PC-3 (cell line): ENCODE results near the gene KDM6B. TPM values are rescaled to one million over a fixed set of nuclear protein-coding genes. Genes with fewer than 3 reads are reported as not detected.

Experiments
- ATAC-seq: fragments of 200-7000 bp; cut with Tn5 transposase; 2 replicates; pipeline ENCODE4 v1.9.1; 2020; ENCODE audit warnings: mild to moderate bottlenecking, moderate library complexity
- BruUV-seq: library from RNA; stranded (reverse); fragments of 400-500 nt; replicated peaks from 2 replicates; lab custom pipeline; 2021; lab: Mats Ljungman, UMichigan
- CTCF ChIA-PET: fragments of 300-600 bp; sonication (Branson Sonifier 250); formaldehyde crosslinking; loops from one replicate; lab custom pipeline; 2022; ENCODE audit warnings: antibody characterized with exemption; lab: Charles Lee
- POLR2A ChIA-PET: fragments of 300-600 bp; sonication (Branson Sonifier 250); formaldehyde crosslinking; loops from one replicate; lab custom pipeline; 2022; ENCODE audit warnings: antibody characterized with exemption; ENCODE audit not compliant: unreplicated experiment; lab: Charles Lee
- DNase-seq: peaks from one replicate; pipeline ENCODE4 v3.0.0-alpha.2; 2015
- H2AFZ ChIP-seq: fragments of 300-600 bp; sonication (generic); 2 replicates; pipeline ENCODE4 v1.6.0; 2016; ENCODE audit warnings: antibody characterized with exemption, low read length
- H3F3A ChIP-seq: fragments of 300-600 bp; sonication (generic); one replicate; pipeline ENCODE4 v1.6.0; 2017; ENCODE audit warnings: antibody characterized with exemption, low read length, control low read depth, mild to moderate bottlenecking; ENCODE audit not compliant: unreplicated experiment
- H3K27ac ChIP-seq: fragments of 300-600 bp; sonication (generic); 2 replicates; pipeline ENCODE4 v1.5.1; 2016; ENCODE audit warnings: mild to moderate bottlenecking, low read length
- H3K27me3 ChIP-seq: fragments of 300-600 bp; sonication (generic); 2 replicates; pipeline ENCODE4 v1.6.1; 2016; ENCODE audit warnings: low read length, mixed read lengths
- H3K36me3 ChIP-seq: fragments of 300-600 bp; sonication (generic); 2 replicates; pipeline ENCODE4 v1.6.1; 2016; ENCODE audit warnings: low read depth, mixed run types, low read length, mixed read lengths
- H3K4me1 ChIP-seq: fragments of 300-600 bp; sonication (generic); 2 replicates; pipeline ENCODE4 v1.5.1; 2016; ENCODE audit warnings: low read length; ENCODE audit not compliant: insufficient read depth
- H3K4me2 ChIP-seq: fragments of 300-600 bp; sonication (generic); 2 replicates; pipeline ENCODE4 v1.6.0; 2016; ENCODE audit warnings: low read length
- H3K4me3 ChIP-seq: fragments of 300-600 bp; sonication (generic); 2 replicates; pipeline ENCODE4 v1.5.1; 2016; ENCODE audit warnings: mild to moderate bottlenecking, low read length, mixed read lengths
- H3K79me2 ChIP-seq: fragments of 300-600 bp; sonication (generic); 2 replicates; pipeline ENCODE4 v1.6.1; 2017; ENCODE audit warnings: low read length, mixed read lengths
- H3K9ac ChIP-seq: fragments of 300-600 bp; sonication (generic); 2 replicates; pipeline ENCODE4 v1.6.0; 2016; ENCODE audit warnings: mild to moderate bottlenecking, low read length
- H3K9me2 ChIP-seq: fragments of 300-600 bp; sonication (generic); replicated peaks from 2 replicates; pipeline ENCODE4 v1.6.1; 2016; ENCODE audit warnings: mixed run types, low read length, mixed read lengths
- H3K9me3 ChIP-seq: fragments of 300-600 bp; sonication (generic); 2 replicates; pipeline ENCODE4 v1.6.1; 2016; ENCODE audit warnings: low read length, mixed read lengths
- H4K20me1 ChIP-seq: fragments of 300-600 bp; sonication (generic); 2 replicates; pipeline ENCODE4 v1.6.1; 2016; ENCODE audit warnings: low read length, mixed read lengths
- CTCF ChIP-seq: fragments of 300-600 bp; sonication (generic); conservative IDR thresholded peaks from 2 replicates; pipeline ENCODE4 v1.5.1; 2017; ENCODE audit warnings: antibody characterized with exemption, low read depth, mild to moderate bottlenecking, low read length
- EZH2 ChIP-seq: fragments of 300-600 bp; sonication (generic); IDR thresholded peaks from one replicate; pipeline ENCODE4 v1.6.1; 2017; ENCODE audit warnings: antibody characterized with exemption, mild to moderate bottlenecking, low read length; ENCODE audit not compliant: unreplicated experiment
- EZH2phosphoT487 ChIP-seq: fragments of 300-600 bp; sonication (generic); IDR thresholded peaks from 2 replicates; pipeline ENCODE4 v1.6.1; 2018; ENCODE audit warnings: mild to moderate bottlenecking, antibody characterized with exemption, low read length, borderline replicate concordance
- intact Hi-C: fragments of 100-400 bp; cut with micrococcal nuclease; formaldehyde crosslinking; loops from 2 replicates; pipeline ENCODE4 v1.9.0; 2023
- total RNA-seq: library from RNA; depleted of rRNA; stranded (reverse); fragments of >200 nt; gene quantifications from 2 replicates; pipeline ENCODE4 v1.2.3, GENCODE V29; 2014

Gene KDM6B
- total RNA-seq, 1 experiment from 2014 or later: 3.2 TPM

GRCh38 chr17:7830616-7831015 lies 3.4 kb upstream of the KDM6B start:
- H3K27ac ChIP-seq: no peak overlapping the region
- H3K4me1 ChIP-seq: peaks cover 4% of the 10 kb centered on the region
- H3K9ac ChIP-seq: no peak overlapping the region
- no peaks in the 10 kb centered on the region for H3F3A ChIP-seq
- no peaks in the 10 kb centered on the region for H3K9me3 ChIP-seq
- no peaks in the 10 kb centered on the region for H3K9me2 ChIP-seq
- ATAC-seq (no peak), DNase-seq (no peak)
- no peak overlapping the region for H3K4me2 ChIP-seq
- no peaks in the 10 kb centered on the region for H3K27me3 ChIP-seq
- intact Hi-C loops: no loop called here
- no peak overlapping the region for H3K4me3 ChIP-seq
- no peaks in the 10 kb centered on the region for H3K36me3 ChIP-seq
- H3K79me2 ChIP-seq: no peaks in the 10 kb centered on the region
- no peaks in the 10 kb centered on the region for H4K20me1 ChIP-seq
- no peak overlapping the region for H2AFZ ChIP-seq
- BruUV-seq: no TSS peak
- CTCF ChIA-PET: no interaction called here
- TF ChIP-seq CTCF (no peak), EZH2 (no peak), EZH2phosphoT487 (no peak)
- POLR2A ChIA-PET: no interaction called here

- CTCF ChIA-PET: no interaction called here
- Histone ChIP-seq H3K27me3 (no peaks in the 10 kb centered on the region), H3K4me2 (no peak overlapping the region), H3K9ac (no peak overlapping the region), H3K4me3 (no peak overlapping the region), H3K27ac (no peak overlapping the region), H3F3A (no peaks in the 10 kb centered on the region), H3K4me1 (peaks cover 4% of the 10 kb centered on the region), H3K36me3 (no peaks in the 10 kb centered on the region), H3K9me2 (no peaks in the 10 kb centered on the region), H3K79me2 (no peaks in the 10 kb centered on the region), H4K20me1 (no peaks in the 10 kb centered on the region), H2AFZ (no peak overlapping the region), H3K9me3 (no peaks in the 10 kb centered on the region)
- BruUV-seq: no TSS peak
- no peak for TF ChIP-seq EZH2
- TF ChIP-seq EZH2phosphoT487: no peak
- TF ChIP-seq CTCF: no peak
- POLR2A ChIA-PET: no interaction called here
- intact Hi-C loops: no loop called here
- ATAC-seq: no peak
- DNase-seq: no peak
These were observed 2.8 kb upstream of the KDM6B start for GRCh38 chr17:7831233-7831632.

- no peak overlapping the region for H2AFZ ChIP-seq
- no peaks in the 10 kb centered on the region for H3K9me2 ChIP-seq
- H3K79me2 ChIP-seq: no peaks in the 10 kb centered on the region
- no peak overlapping the region for H3K4me2 ChIP-seq
- POLR2A ChIA-PET: no interaction called here
- ATAC-seq (no peak), DNase-seq (no peak)
- H3K9ac ChIP-seq: no peak overlapping the region
- intact Hi-C loops: no loop called here
- no peaks in the 10 kb centered on the region for H3K9me3 ChIP-seq
- H3K27ac ChIP-seq: no peak overlapping the region
- H3K4me1 ChIP-seq: peaks cover 14% of the 10 kb centered on the region
- H4K20me1 ChIP-seq: no peaks in the 10 kb centered on the region
- no peaks in the 10 kb centered on the region for H3K36me3 ChIP-seq
- CTCF ChIA-PET: no interaction called here
- H3F3A ChIP-seq: no peaks in the 10 kb centered on the region
- TF ChIP-seq EZH2: no peak
- no peak for TF ChIP-seq CTCF
- TF ChIP-seq EZH2phosphoT487: no peak
- H3K4me3 ChIP-seq: no peak overlapping the region
- no TSS peak for BruUV-seq
- H3K27me3 ChIP-seq: no peaks in the 10 kb centered on the region
These were observed 1.6 kb upstream of the KDM6B start for GRCh38 chr17:7832431-7832830.
